ENCODE data around the gene LCE1E.

GRCh38 chr1:152737997-152738396 is 48.1 kb upstream of the LCE1E start:
- TF ChIP-seq EZH2 (IDR thresholded peaks at IDR 0.05) (no peak), POLR2AphosphoS5 (IDR thresholded peaks at IDR 0.05; ENCODE audit: borderline replicate concordance, low read depth, low read length) (no peak)

Data from SK-N-MC (cell line).